NB4 (cell line): ENCODE data around the gene MYCBP2.

Experiments
- DNase-seq: peaks from one replicate; pipeline ENCODE4 v3.0.0; 2010; ENCODE audit warnings: low read depth
- H3K4me3 ChIP-seq: one replicate; pipeline ENCODE4 v1.5.1; 2011; ENCODE audit warnings: mild to moderate bottlenecking, low read depth, low read length, moderate library complexity
- CTCF ChIP-seq: IDR thresholded peaks from one replicate; pipeline ENCODE4 v1.5.1; 2012; ENCODE audit warnings: low read depth, low read length
- MAX ChIP-seq: IDR thresholded peaks from 2 replicates; pipeline ENCODE4 v1.6.1; 2011; ENCODE audit warnings: low read depth, low read length
- MYC ChIP-seq: IDR thresholded peaks from 2 replicates; pipeline ENCODE4 v1.6.1; 2011; ENCODE audit warnings: low read depth, low read length
- POLR2A ChIP-seq: IDR thresholded peaks from 2 replicates; pipeline ENCODE4 v1.6.1; 2011; ENCODE audit warnings: mild to moderate bottlenecking; ENCODE audit not compliant: insufficient read length; ENCODE audit errors: extremely low read depth

Gene MYCBP2

DNA sequence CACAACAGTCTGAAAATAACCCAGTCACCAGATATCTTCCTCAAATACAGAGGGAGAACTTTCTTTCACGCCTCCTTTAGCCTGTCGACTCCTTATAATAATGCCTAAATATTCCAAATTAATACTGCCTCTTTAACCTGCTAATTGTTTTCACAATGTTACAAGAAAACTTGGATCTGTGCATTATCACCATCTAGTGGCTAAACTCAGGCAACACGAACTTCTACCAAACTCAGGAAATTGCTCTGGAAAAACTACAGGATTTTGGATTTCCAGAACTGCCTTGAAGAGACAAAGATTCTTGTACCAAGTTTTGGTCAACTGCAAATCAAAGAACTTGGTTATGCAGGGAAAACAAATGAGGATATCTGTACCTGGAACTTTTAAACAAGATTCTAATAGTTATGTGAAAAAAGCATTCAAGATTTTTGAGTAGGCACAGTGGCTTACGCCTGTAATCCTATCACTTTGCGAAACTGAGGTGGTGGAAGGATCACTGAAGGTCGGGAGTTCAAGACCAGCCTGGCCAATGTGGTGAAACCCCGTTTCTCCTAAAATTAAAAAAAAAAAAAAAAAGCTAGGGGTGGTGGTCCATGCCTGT lies 324.2 kb downstream of the MYCBP2 start:
- TF ChIP-seq CTCF (peak; percentile 72), POLR2A (no peak), MAX (no peak), MYC (no peak)
- DNase-seq, result peak; percentile 53
- no peak overlapping the region for H3K4me3 ChIP-seq

- H3K4me3 ChIP-seq, result no peak overlapping the region
- TF ChIP-seq POLR2A, result no peak
- 0 out of 2 replicates have a peak, but pooled peaks have one; percentile 7 for TF ChIP-seq MYC
- TF ChIP-seq MAX, result no peak
- no peak for TF ChIP-seq CTCF
- no peak for DNase-seq
Measured at GRCh38 chr13:77001963-77002587, 324.8 kb downstream of the MYCBP2 start.

DNA sequence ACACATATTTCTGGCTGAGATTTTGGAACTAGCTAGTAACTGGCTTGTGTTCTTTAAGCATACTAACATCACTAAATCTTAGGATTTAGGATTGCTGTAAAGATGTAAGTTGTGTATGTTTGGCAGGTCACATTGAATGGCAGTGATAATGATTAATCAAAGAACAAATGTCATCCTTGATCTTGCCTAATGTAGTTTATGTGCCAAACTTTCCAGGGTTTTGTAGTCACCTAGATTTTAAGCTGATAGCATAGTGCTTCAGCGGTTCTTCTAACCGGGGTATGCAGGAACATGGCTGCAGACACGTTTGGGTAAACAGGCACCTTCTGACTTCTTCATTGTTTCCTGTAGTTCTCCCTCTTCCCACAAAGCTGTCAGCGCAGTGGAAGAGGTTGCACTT lies 325.4 kb downstream of the MYCBP2 start:
- H3K4me3 ChIP-seq, result no peak overlapping the region
- no peak for TF ChIP-seq POLR2A
- TF ChIP-seq MAX, result no peak
- no peak for TF ChIP-seq CTCF
- no peak for TF ChIP-seq MYC
- no peak for DNase-seq

- no peak overlapping the region for H3K4me3 ChIP-seq
Measured at GRCh38 chr13:77000475-77000874, 326.4 kb downstream of the MYCBP2 start.

More at GRCh38 chr13:77000475-77000874, 326.4 kb downstream of the MYCBP2 start:
- TF ChIP-seq CTCF, result no peak
- TF ChIP-seq POLR2A, result no peak
- TF ChIP-seq MAX, result no peak
- TF ChIP-seq MYC, result no peak
- DNase-seq, result peak; percentile 31
